ENCODE results near the gene LIMK2. TPM values are rescaled to one million over a fixed set of nuclear protein-coding genes. Genes with fewer than 3 reads are reported as not detected.

LIMK2 gene
- total and polyA plus RNA-seq, 9 of the 15 experiments (the other 6 are each of a cell fraction or from before 2014, with no cell fraction given), result 1.1 to 14.5 (median 8.5) TPM

DNA sequence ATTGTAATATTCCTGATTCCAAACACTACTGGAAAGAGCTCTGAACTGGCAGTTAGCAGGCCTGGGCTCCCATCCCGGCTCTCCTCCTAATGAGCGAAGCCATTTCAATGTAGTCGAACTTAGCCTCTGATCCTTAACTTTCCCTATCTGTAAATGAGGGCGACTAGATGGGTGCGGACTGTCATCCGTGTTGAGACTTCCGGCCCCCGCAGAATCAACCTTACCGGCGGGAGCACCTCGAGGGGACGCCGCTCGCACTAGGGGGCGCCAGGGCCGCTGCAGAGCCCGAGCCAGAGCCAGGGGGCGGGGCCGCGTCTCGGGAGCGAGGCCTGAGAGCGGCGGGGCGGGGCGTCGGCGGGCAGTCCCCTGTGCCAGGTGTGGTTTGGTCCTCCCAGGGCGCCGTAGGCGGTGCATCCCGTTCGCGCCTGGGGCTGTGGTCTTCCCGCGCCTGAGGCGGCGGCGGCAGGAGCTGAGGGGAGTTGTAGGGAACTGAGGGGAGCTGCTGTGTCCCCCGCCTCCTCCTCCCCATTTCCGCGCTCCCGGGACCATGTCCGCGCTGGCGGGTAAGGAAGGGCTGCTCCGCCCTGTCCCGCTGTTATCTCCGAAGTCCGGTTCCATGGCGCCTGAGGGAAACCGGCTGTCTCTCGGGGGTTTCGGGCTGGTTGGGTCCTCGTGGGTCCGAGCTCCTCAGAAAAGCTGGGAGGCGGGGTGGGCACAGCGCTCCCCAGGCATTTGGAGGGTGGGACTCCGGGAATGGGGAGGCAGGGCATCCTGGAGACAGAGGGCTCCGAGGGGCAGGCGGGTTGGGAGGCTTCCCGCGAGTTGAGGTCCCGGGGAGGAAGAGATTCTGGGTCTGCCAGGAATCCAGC lies at the start of gene LIMK2 (continued):
- TF ChIP-seq, protein P1, sequence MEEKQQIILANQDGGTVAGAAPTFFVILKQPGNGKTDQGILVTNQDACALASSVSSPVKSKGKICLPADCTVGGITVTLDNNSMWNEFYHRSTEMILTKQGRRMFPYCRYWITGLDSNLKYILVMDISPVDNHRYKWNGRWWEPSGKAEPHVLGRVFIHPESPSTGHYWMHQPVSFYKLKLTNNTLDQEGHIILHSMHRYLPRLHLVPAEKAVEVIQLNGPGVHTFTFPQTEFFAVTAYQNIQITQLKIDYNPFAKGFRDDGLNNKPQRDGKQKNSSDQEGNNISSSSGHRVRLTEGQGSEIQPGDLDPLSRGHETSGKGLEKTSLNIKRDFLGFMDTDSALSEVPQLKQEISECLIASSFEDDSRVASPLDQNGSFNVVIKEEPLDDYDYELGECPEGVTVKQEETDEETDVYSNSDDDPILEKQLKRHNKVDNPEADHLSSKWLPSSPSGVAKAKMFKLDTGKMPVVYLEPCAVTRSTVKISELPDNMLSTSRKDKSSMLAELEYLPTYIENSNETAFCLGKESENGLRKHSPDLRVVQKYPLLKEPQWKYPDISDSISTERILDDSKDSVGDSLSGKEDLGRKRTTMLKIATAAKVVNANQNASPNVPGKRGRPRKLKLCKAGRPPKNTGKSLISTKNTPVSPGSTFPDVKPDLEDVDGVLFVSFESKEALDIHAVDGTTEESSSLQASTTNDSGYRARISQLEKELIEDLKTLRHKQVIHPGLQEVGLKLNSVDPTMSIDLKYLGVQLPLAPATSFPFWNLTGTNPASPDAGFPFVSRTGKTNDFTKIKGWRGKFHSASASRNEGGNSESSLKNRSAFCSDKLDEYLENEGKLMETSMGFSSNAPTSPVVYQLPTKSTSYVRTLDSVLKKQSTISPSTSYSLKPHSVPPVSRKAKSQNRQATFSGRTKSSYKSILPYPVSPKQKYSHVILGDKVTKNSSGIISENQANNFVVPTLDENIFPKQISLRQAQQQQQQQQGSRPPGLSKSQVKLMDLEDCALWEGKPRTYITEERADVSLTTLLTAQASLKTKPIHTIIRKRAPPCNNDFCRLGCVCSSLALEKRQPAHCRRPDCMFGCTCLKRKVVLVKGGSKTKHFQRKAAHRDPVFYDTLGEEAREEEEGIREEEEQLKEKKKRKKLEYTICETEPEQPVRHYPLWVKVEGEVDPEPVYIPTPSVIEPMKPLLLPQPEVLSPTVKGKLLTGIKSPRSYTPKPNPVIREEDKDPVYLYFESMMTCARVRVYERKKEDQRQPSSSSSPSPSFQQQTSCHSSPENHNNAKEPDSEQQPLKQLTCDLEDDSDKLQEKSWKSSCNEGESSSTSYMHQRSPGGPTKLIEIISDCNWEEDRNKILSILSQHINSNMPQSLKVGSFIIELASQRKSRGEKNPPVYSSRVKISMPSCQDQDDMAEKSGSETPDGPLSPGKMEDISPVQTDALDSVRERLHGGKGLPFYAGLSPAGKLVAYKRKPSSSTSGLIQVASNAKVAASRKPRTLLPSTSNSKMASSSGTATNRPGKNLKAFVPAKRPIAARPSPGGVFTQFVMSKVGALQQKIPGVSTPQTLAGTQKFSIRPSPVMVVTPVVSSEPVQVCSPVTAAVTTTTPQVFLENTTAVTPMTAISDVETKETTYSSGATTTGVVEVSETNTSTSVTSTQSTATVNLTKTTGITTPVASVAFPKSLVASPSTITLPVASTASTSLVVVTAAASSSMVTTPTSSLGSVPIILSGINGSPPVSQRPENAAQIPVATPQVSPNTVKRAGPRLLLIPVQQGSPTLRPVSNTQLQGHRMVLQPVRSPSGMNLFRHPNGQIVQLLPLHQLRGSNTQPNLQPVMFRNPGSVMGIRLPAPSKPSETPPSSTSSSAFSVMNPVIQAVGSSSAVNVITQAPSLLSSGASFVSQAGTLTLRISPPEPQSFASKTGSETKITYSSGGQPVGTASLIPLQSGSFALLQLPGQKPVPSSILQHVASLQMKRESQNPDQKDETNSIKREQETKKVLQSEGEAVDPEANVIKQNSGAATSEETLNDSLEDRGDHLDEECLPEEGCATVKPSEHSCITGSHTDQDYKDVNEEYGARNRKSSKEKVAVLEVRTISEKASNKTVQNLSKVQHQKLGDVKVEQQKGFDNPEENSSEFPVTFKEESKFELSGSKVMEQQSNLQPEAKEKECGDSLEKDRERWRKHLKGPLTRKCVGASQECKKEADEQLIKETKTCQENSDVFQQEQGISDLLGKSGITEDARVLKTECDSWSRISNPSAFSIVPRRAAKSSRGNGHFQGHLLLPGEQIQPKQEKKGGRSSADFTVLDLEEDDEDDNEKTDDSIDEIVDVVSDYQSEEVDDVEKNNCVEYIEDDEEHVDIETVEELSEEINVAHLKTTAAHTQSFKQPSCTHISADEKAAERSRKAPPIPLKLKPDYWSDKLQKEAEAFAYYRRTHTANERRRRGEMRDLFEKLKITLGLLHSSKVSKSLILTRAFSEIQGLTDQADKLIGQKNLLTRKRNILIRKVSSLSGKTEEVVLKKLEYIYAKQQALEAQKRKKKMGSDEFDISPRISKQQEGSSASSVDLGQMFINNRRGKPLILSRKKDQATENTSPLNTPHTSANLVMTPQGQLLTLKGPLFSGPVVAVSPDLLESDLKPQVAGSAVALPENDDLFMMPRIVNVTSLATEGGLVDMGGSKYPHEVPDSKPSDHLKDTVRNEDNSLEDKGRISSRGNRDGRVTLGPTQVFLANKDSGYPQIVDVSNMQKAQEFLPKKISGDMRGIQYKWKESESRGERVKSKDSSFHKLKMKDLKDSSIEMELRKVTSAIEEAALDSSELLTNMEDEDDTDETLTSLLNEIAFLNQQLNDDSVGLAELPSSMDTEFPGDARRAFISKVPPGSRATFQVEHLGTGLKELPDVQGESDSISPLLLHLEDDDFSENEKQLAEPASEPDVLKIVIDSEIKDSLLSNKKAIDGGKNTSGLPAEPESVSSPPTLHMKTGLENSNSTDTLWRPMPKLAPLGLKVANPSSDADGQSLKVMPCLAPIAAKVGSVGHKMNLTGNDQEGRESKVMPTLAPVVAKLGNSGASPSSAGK (IDR thresholded peaks at IDR 0.05), result no peak
- TF ChIP-seq ZSCAN29 (IDR thresholded peaks at IDR 0.05), result no peak
- no peak for TF ChIP-seq IRF2 (CRISPR knock-in tag; IDR thresholded peaks at IDR 0.05)
- TF ChIP-seq, protein P2, sequence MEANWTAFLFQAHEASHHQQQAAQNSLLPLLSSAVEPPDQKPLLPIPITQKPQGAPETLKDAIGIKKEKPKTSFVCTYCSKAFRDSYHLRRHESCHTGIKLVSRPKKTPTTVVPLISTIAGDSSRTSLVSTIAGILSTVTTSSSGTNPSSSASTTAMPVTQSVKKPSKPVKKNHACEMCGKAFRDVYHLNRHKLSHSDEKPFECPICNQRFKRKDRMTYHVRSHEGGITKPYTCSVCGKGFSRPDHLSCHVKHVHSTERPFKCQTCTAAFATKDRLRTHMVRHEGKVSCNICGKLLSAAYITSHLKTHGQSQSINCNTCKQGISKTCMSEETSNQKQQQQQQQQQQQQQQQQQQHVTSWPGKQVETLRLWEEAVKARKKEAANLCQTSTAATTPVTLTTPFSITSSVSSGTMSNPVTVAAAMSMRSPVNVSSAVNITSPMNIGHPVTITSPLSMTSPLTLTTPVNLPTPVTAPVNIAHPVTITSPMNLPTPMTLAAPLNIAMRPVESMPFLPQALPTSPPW (CRISPR knock-in tag; IDR thresholded peaks at IDR 0.05), result peak; percentile 83
- TF ChIP-seq, protein P3, sequence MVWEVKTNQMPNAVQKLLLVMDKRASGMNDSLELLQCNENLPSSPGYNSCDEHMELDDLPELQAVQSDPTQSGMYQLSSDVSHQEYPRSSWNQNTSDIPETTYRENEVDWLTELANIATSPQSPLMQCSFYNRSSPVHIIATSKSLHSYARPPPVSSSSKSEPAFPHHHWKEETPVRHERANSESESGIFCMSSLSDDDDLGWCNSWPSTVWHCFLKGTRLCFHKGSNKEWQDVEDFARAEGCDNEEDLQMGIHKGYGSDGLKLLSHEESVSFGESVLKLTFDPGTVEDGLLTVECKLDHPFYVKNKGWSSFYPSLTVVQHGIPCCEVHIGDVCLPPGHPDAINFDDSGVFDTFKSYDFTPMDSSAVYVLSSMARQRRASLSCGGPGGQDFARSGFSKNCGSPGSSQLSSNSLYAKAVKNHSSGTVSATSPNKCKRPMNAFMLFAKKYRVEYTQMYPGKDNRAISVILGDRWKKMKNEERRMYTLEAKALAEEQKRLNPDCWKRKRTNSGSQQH (CRISPR knock-in tag; IDR thresholded peaks at IDR 0.05), result no peak
- TF ChIP-seq BRD9 (IDR thresholded peaks at IDR 0.05; ENCODE audit: low read depth, partially characterized antibody), result no peak
- 0 out of 2 replicates have a peak, but pooled peaks have one; percentile 18 for TF ChIP-seq EGR1 (conservative IDR thresholded peaks at IDR 0.05)
- TF ChIP-seq ZNF436 (CRISPR knock-in tag; IDR thresholded peaks at IDR 0.05), result no peak
- TF ChIP-seq THRAP3 (IDR thresholded peaks at IDR 0.05; ENCODE audit: borderline replicate concordance), result no peak

Data from K562 (cell line).